Muscle of arm (tissue), 12 donors: ENCODE measurements around the gene ZNF316. TPM values are rescaled to one million over a fixed set of nuclear protein-coding genes. Genes with fewer than 3 reads are reported as not detected.

Experiments
- DNase-seq: peaks from one replicate; pipeline ENCODE4 v3.0.0-alpha.2; 2013
- polyA plus RNA-seq, 12 donors: library from polyadenylated mRNA; unstranded; fragments of 120-200 nt; gene quantifications; one replicate each; pipeline ENCODE4 v1.2.1, GENCODE V29; 2013; ENCODE audit not compliant: insufficient read length in 12 of 12

The ZNF316 gene
- polyA plus RNA-seq, 12 donors = 18.6 to 34.2 (median 21.7) TPM; not detected in 1

- no peak for DNase-seq
These were observed 38.8 kb downstream of the ZNF316 start for GRCh38 chr7:6675807-6676405.

- DNase-seq = no peak
These were observed 43.0 kb downstream of the ZNF316 start for GRCh38 chr7:6680146-6680545.

- DNase-seq = no peak
These were observed 54.0 kb downstream of the ZNF316 start for GRCh38 chr7:6691103-6691502.

- DNase-seq = no peak
These were observed 54.5 kb downstream of the ZNF316 start for GRCh38 chr7:6691609-6692106.

- DNase-seq = no peak
These were observed 63.7 kb downstream of the ZNF316 start for GRCh38 chr7:6700793-6701192.

- no peak for DNase-seq
These were observed 64.7 kb downstream of the ZNF316 start for GRCh38 chr7:6701860-6702259.

Other genes starting within 250 kb of the ZNF316 start
- 10 to 100 TPM in 10 of 12 donors, 1 to 10 TPM in 1, not detected in 1; 8.4 to 14.3 (median 12.1) TPM for gene DAGLB, start 189.4 kb upstream of the ZNF316 start, polyA plus RNA-seq
- gene KDELR2, start 153.2 kb upstream of the ZNF316 start, polyA plus RNA-seq = 100 to 1,000 TPM in 11 of 12 donors, not detected in 1; 167 to 287 (median 196) TPM
- gene GRID2IP, start 85.9 kb upstream of the ZNF316 start, polyA plus RNA-seq = under 1 TPM in 9 of 12 donors, not detected in 3; 0.07 to 0.57 (median 0.13) TPM
- 10 to 100 TPM in 11 of 12 donors, not detected in 1; 21.4 to 57.2 (median 50.1) TPM for gene ZDHHC4, start 59.9 kb upstream of the ZNF316 start, polyA plus RNA-seq
- 10 to 100 TPM in 11 of 12 donors, not detected in 1; 15.3 to 33.3 (median 23.5) TPM for gene INTS15, start 47.3 kb upstream of the ZNF316 start, polyA plus RNA-seq
- gene ZNF853, start 21.7 kb upstream of the ZNF316 start, polyA plus RNA-seq = 10 to 100 TPM in 11 of 12 donors, not detected in 1; 11.2 to 18.5 (median 14.0) TPM
- gene ZNF12, start 69.6 kb downstream of the ZNF316 start, polyA plus RNA-seq = 10 to 100 TPM in 11 of 12 donors, not detected in 1; 14.5 to 28.9 (median 24.0) TPM
- under 1 TPM in 9 of 12 donors, not detected in 3; 0.13 to 0.94 (median 0.38) TPM for gene RSPH10B2, start 116.8 kb downstream of the ZNF316 start, polyA plus RNA-seq
- gene CCZ1B, start 189.0 kb downstream of the ZNF316 start, polyA plus RNA-seq = 10 to 100 TPM in 11 of 12 donors, not detected in 1; 32.6 to 83.4 (median 42.8) TPM